H1 (cell line): ENCODE data around the gene MIR17HG. TPM values are rescaled to one million over a fixed set of nuclear protein-coding genes. Genes with fewer than 3 reads are reported as not detected.

Experiments
- CBX8 ChIP-seq: fragments of 300-800, 300-1000 bp; sonication (generic); IDR thresholded peaks from 2 replicates; pipeline ENCODE4 v1.7.1; 2016; ENCODE audit warnings: low read depth, low read length, borderline replicate concordance
- EP300 ChIP-seq, 2 experiments: IDR thresholded peaks; 1 replicate in 1 of 2; 2 replicates in 1 of 2; pipeline ENCODE4 v1.6.1; 2011 to 2012; ENCODE audit warnings: low read depth in 2 of 2, low read length in 2 of 2, mild to moderate bottlenecking in 2 of 2, borderline replicate concordance in 1 of 2, inconsistent platforms in 1 of 2, moderate library complexity in 1 of 2
- EZH2 ChIP-seq: fragments of 200-600 bp; sonication (generic); IDR thresholded peaks from 2 replicates; pipeline ENCODE4 v1.7.1; 2012; ENCODE audit warnings: low read depth, mild to moderate bottlenecking, moderate library complexity, low read length, inconsistent platforms; ENCODE audit not compliant: severe bottlenecking
- GTF2F1 ChIP-seq: IDR thresholded peaks from 2 replicates; pipeline ENCODE4 v1.6.1; 2012; ENCODE audit warnings: low read depth, low read length, improper control_type of control experiment, borderline replicate concordance
- JUN ChIP-seq: IDR thresholded peaks from 2 replicates; pipeline ENCODE4 v1.6.1; 2011; ENCODE audit warnings: low read depth, mild to moderate bottlenecking, improper control_type of control experiment, low read length
- POLR2A ChIP-seq, 2 experiments: IDR thresholded peaks; 1 replicate in 1 of 2; 2 replicates in 1 of 2; pipeline ENCODE4 v1.6.1; 2011; ENCODE audit warnings: low read depth in 2 of 2, low read length in 2 of 2, mild to moderate bottlenecking in 2 of 2; ENCODE audit errors: control extremely low read depth in 1 of 2
- TEAD4 ChIP-seq: IDR thresholded peaks from 2 replicates; pipeline ENCODE4 v1.6.1; 2012; ENCODE audit warnings: low read depth, low read length, inconsistent platforms, mixed read lengths
- polyA plus RNA-seq, 7 experiments: library from polyadenylated mRNA; depleted of rRNA in 3 of 7; stranded (reverse) in 5 of 7; unstranded in 2 of 7; fragments of >200 nt in 5 of 7; fragments of 200-250 nt in 2 of 7; gene quantifications; 1 replicate in 5 of 7; 2 replicates in 1 of 7; 4 replicates in 1 of 7; pipeline versions ENCODE4 v1.2.1 to v1.2.3, GENCODE V29; 2011 to 2013; ENCODE audit warnings: missing spikeins in 2 of 7, mixed read lengths in 2 of 7
- total RNA-seq: library from RNA; stranded (reverse); fragmentation: NEBNext Ultra II Directional; extraction: Animal tissue kit (Norgen Biotek cat#: 25700); gene quantifications from 2 replicates; pipeline ENCODE4 v1.2.1, GENCODE V29; 2021

MIR17HG gene
- total and polyA plus RNA-seq, 2 of the 8 experiments (the other 6 are each of a cell fraction or from before 2014, with no cell fraction given), result 11.5 to 36.9 TPM

GRCh38 chr13:91400063-91400399, 52.5 kb downstream of the MIR17HG start (continued):
- TF ChIP-seq CBX8, result no peak
- TF ChIP-seq POLR2A (IDR thresholded peaks at IDR 0.05; ENCODE audit: control extremely low read depth in 1 of 2, low read depth in 2 of 2, low read length in 2 of 2), result no peak
- TF ChIP-seq EZH2, result no peak
- no peak for TF ChIP-seq EP300 (IDR thresholded peaks at IDR 0.05; ENCODE audit: borderline replicate concordance in 1 of 2, low read depth in 2 of 2, low read length in 2 of 2)
- TF ChIP-seq TEAD4, result no peak
- TF ChIP-seq JUN, result no peak
- TF ChIP-seq GTF2F1, result no peak
